WI38 (cell line): Measurements from ENCODE around the gene VPS39.

ENCODE experiments used
- H3K4me3 ChIP-seq: 2 replicates; pipeline ENCODE4 v1.5.1; 2011; ENCODE audit warnings: low read depth, mild to moderate bottlenecking, control low read depth, low read length
- CTCF ChIP-seq: IDR thresholded peaks from 2 replicates; pipeline ENCODE4 v1.5.1; 2012; ENCODE audit warnings: low read depth, mild to moderate bottlenecking, control low read depth, low read length

VPS39 gene

GRCh38 chr15:42139596-42139995 lies 68.5 kb downstream of the VPS39 start:
- TF ChIP-seq CTCF, result no peak
- H3K4me3 ChIP-seq, result no peak overlapping the region

DNA sequence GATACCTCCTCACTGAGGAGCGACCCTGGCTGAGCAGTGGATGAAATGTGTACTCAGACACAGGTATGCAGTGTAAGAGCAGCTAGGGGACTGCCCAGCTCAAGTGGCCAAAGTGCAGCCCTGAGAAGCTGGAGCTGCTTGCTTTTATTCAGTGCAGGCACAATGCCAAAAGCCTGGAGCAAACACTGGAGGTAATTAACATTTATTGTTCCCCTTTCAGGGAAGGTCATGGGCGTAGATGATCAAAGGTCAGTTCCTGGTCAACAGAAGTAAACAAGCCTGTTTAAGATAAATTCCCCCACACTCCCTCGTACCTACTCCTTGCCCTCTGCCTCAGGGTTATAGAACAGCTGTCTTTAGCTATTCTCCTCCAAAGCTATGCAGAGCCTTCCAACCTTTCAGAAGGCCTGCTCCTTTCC lies 69.1 kb downstream of the VPS39 start:
- no peak for TF ChIP-seq CTCF
- no peak overlapping the region for H3K4me3 ChIP-seq

DNA sequence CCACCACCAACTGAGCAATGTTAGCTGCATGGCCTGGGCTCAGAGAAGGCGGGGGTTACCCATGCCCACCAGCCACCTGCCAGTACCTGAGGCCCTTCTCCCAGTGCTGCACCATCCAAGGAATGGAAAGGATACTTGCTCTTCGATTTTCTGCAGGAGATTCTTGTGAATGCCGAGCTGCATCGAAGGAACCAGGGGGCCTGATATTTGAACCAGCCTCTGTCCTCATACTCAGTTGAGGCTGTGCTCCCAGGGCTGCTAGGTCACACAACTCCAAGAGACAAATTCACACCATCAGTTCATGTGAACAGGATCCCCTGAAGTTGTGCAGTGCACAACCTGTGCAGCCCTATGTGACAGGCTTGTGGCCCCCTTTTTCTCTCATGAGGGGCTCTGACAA lies 69.7 kb downstream of the VPS39 start:
- TF ChIP-seq CTCF, result no peak

DNA sequence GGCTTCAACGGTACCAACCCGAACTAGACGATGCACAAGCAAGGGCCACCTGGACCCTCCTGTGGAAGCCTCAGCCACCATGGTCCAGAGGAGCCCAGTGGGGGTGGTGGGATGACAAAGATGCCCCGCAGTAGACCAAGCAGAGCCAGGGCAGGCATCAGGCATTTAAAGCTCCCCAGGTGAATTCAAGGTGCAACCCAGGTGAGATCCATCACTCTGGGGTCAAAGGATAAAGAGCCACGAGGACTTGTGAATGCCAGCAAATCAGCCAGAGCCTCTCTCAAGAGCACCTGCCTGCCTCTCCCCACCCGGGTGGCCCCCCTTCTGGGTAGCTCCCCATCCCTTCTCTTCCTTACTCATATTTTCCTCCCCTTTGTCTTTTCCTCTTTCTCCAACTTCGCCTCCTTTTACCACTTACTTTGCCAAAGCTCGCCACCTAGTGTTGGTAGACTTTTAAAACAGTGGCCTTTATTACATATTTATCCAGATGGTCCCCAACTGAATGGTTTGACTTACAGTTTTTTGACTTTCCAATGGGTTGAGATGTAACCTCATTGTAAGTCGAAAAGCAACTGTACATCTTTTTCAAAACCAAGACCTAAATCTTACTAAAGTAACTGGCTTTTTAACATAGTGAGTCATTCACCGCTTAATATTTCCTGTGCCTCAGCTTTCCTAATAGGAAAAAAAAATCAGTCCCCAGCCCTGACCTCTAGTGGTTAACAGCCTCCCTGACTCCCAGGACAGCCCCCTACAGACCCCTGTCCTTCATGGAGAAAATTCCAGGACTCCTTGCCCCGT lies 70.4 kb downstream of the VPS39 start:
- H3K4me3 ChIP-seq, result no peak overlapping the region
- peak; percentile 30 for TF ChIP-seq CTCF

More for the DNA sequence above, 69.7 kb downstream of the VPS39 start:
- no peak overlapping the region for H3K4me3 ChIP-seq

DNA sequence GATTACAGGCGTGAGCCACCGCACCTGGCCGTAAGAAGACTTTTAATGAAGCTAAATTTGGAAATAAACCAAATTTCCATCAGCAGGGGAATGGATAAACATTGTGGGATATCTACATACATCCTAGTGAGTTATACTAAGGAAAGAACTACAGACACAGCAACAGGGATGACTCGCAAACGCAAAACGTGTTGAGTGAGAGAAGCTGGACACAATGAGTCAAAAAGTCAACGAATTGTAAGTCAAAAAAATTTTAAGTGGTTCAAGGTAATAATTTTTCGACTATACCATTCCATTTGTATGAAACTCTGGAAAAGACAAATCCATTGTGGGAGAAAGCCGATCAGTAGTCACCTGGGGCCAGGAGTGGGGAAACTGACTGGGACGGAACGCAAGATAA lies 71.6 kb downstream of the VPS39 start:
- no peak overlapping the region for H3K4me3 ChIP-seq
- TF ChIP-seq CTCF, result no peak

DNA sequence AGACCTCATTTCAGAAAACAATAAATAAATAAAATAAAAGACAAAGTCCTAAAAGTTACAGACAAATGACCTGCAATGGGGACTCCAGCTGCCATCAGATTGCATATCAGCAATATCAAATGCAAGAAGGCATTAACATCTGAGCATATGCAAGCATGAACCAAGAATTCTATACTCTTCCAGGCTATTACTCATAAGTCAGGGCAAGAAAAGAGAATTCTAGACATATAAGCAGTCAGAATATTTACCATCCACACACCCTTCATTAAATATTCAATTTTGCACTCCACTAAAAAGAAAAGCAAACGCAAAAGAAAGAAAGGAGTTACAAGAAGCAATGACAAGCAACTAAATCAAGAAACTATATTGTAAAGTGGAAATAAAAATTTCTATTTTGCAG lies 72.8 kb downstream of the VPS39 start:
- no peak overlapping the region for H3K4me3 ChIP-seq
- TF ChIP-seq CTCF, result no peak

GRCh38 chr15:42134617-42135245 lies 73.4 kb downstream of the VPS39 start:
- TF ChIP-seq CTCF, result no peak
- H3K4me3 ChIP-seq, result no peak overlapping the region
